ENCODE data around the gene RNF125.

RNF125 gene

DNA sequence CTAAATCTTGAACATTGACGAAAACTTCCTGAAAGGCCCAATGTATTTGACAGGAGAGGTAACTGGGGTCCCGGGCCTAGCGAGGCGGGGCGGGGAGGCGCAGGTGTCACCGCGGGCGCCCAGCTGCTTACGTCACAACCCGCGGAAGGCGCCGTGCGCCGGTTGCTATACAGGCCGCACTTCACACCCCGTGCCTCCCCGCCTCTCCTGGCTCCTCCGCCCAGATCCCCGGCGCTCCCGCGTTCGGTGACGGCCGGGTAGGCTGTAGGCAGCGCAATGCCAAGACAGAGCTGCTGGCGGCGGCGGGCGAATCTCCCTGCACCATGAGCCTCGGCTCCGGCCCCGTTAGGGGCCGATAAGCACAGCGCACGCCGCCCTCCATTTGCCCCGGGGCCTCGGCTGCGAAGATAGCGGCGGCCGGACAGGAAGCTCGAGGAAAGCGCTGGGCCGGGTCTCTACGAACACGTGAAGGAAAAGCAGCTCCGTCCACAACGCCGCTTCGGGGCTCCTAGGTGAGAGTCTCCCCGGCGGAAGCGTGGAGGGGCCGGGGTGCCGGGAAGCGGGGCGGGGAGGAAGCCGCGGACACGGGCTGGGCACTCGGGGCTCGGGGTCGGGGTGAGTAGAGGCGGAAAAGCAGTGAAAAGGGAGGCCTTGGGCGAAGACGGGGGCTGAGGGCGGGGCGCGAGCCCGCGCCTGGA lies 73.2 kb downstream of the RNF125 start, which contains the start of gene RNF138:
Gene RNF138 (plus strand): TSS at position 151 of the 698 bp plus-strand sequence. CDS start 903 bp downstream, outside the sequence.
- peak; percentile 94 for DNase-seq

DNA sequence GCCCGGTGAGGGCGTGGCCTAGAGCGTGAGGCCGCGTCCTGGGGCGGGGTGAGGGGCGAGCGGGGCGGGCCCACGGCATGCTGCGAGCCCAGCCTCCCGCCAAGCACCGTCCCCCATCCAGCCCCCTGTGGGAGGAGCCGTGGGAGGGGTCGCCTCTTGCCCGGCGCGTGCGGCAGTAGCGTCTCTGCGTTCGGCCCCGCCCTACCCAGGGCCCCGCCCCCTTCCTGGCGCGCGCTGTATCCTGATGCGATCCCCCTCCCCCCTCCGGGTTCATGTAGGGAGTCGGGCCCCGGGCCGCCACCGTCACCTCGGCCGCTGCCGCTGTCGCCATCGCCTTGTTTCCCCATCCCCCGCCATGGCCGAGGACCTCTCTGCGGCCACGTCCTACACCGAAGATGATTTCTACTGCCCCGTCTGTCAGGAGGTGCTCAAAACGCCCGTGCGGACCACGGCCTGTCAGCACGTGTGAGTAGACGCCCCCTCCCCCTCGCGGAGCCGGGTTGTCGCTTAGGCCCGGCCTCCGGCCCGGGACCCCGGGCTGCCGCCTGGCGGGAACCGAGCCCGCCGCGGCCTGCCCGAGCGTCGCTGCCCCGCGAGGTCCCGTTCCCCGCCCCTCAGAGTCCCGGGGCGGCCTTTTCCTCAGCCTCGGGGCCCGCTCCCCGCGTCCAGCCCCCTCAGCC lies 73.9 kb downstream of the RNF125 start:
- peak; percentile 99 for DNase-seq

DNA sequence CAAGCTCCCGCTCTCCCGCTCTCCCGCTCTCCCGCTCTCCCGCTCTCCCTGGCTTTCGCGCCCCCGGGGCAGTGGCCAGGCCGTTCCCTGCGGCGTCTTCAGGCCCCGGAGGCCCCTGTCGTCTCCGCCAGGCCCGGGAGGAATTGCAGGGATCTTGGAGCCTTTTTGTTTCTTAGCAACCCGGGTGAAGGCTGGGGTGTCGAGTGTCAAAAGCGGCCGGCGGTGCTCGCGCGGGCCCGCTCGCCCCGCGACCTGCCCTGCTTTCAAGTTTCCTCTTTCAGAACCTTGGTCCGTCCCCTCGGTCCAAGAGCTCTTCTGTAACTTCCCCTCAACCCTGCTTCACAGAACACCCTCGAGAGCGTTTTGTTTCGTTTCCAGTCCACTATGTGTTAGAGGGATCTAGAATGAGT lies 74.5 kb downstream of the RNF125 start:
- DNase-seq = peak; percentile 70

DNA sequence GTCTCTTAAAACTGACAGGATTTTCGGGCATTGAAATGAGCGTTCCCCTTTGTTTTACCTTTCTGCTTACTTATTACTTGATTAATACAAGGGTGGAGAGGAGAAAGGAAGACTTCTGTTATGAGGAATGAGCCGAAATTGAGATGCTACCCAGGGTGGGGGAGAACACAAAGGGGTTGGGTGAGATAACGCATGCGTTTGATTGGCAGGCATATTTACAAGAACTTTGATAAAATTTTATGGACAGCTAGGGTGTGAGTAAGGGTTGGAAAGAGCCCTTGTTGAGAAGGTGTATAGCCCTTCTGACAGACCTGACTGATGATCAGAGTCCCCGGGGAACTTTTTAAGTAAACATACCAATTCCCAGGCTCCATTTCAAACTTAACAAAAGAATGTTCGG lies 74.9 kb downstream of the RNF125 start:
- DNase-seq = no peak

DNA sequence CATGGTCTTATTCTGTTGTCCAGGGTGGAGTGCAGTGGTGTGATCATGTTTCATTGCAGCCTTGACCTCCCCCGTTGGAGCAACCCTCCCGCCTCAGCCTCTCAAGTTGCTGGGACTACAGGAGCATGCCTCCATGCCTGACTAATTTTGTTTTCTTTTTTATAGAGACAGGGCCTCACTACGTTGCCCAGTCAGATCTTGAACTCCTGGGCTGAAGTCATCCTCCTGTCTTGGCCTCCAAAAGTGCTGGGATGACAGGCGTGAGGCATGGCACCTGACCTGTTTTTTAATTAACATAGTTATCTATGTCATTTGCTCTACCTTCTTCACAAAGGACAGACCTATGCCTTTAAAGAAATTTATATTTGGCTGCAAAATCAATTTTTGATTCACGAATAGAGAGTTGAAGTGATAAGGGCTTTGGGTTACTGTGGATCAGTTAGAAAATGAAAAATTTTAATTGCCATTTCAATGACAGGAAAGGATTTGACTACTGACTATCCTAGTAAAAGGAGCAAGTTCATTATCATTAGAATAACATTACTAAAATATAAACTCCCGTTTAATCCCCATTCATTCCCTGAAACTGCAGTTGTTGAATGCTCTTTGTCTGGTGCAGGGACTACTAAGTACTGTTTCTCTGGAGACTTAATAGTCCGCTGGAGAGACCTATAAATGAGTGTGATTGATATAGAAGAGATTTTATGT lies 76.7 kb downstream of the RNF125 start:
- no peak for DNase-seq

DNA sequence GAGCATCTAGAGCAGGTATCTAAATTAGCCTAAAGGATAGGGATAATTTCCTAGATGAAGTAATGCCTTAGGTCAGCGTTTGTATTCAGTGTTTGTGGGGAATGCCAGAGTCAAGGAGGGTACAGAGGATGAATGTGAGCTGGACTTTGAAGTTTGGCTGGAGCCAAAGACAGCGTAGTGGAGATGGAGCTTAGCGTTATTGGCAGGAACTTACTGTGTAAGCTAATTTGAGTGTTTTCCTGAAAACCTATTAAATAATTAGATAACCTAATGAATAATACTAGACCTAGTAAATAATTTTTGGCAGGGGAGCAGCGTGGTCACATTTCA lies 77.2 kb downstream of the RNF125 start:
- no peak for DNase-seq

DNA sequence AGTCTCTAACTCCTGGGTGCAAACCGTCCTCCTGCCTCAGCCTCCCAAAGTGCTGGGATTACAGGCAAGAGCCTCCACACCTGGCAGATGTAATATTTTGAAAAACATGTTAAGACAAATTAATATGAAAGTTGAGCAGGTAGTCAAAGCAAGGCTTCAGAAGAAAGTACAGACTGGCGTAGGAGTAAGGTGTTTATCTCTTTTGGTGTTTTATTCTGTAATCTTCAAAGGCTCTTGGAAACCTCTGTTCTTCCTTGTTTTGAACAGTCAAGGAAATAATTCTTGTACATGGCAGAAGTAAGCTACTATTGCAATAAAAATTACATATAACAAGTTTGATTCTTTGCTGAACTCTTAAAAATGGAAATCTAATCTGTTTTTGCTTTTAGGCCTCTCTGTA lies 78.3 kb downstream of the RNF125 start:
- DNase-seq = no peak

DNA sequence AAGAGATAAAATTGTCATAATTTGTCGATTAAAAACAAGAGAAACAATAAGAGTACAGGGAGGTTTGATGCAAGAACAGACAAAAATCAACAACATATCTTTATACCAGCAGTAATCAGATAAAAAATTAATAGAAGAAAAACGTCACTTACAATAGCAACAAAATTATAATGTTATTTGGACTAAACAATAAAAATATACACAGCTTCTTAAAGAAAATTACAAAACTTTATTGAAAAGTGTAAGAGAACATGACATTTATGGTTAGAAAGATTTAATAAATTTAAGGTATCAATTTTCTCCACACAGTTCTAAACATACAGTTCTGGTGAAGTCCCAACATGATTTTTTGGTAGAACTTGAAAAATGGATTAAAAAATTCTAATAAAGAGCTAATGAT lies 85.9 kb downstream of the RNF125 start:
- no peak for DNase-seq

DNA sequence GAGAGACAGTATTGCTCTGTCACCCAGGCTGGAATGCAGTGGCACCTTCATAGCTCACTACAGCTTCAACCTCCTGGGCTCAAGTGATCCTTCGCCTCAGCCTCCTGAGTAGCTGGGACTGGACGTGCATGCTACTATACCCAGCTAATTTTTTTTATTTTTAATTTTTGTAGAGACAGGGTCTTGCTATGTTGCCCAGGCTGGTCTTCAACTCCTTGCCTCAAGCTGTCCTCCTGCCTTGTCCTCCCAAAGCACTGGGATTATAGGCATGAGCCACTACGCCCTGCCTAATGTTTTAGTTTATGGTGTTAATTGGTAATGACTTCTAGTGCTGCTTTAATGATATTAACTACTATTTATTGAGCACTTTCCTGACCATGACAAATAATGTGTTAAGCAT lies 91.4 kb downstream of the RNF125 start:
- no peak for DNase-seq

DNA sequence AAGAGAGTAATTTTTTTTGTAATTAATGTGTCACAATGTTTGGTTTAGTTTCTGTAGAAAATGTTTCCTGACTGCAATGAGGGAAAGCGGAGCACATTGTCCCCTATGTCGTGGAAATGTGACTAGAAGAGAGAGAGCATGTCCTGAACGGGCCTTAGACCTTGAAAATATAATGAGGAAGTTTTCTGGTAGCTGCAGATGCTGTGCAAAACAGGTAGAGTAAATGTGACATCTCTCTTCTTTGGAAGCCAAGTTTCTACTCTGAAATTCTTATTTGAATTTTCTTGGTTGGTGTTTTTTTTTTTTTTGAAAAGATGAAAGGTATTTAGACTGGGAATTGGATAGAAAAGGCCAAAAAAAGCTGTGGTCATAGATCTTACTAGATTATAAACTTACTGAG lies 93.1 kb downstream of the RNF125 start:
- DNase-seq = no peak

DNA sequence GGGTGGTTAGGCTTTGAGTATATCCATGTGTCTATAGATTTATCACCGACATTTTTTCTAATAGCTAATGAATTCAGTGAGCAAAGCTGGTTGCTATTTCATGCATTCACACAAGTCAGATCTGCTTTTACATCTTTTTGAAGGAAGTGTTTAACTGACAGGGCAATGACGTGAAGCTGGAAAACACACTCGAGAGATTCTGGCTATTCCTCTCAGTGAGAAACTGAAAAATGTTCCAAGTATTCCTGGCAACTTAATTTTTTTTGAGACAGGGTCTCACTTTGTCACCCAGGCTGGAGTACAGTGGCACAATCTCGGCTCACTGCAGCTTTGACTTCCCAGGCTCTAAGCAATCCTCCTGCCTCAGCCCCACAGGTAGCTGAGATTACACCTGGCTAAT lies 94.2 kb downstream of the RNF125 start:
- DNase-seq = no peak

DNA sequence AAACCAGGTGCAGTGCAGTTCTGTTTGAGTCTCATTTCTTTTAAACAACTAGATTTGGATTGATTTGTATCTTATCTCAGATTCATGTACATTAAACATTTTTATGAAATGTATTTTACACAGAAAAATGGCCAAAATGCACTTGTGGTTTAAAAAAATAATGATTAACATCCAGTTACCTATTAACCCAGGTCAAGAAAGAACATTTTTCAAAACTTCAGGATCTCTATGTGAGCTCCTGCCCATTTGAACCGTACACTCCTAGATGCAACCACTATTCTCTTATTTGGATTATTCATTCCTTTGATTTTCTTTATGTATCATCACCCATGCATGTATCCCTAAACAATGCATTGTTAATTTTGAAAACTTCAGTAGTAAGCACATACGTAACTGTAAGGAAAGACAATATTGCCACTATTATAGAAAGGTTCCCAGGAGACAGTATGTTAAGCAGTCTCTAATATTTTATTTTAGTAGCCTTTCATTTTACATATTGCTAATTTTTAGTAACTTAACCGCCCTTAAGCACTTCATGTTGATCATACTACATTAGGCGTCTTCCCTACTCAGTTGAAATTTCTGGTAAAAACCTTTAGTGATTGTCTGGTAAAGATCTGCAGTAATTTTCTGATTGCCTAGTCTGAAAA lies 95.8 kb downstream of the RNF125 start:
- DNase-seq = no peak

DNA sequence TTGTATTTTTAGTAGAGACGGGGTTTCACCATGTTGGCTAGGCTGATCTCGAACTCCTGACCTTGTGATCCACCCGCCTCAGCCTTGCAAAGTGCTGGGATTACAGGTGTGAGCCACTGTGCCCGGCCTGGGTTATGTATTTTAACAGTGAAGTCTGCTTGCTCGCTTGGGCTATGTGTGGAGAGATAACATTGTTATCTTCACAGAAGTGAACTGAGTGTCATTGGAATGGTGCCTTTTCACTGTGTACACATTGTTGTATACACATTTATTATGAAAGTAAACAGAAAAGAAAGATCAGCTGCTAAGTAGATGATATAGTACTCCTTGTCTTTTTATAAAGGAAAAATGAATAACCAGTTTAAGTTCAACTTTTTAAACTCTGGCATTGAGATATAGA lies 103.4 kb downstream of the RNF125 start:
- DNase-seq = no peak
